Mucosa of stomach (tissue), 1 donor: ENCODE results near the gene MTIF3.

Source experiments
- H3K27me3 ChIP-seq: one replicate; pipeline ENCODE4 v1.7.0; 2013; ENCODE audit warnings: mild to moderate bottlenecking, low read length; ENCODE audit not compliant: control insufficient read depth, insufficient read depth
- H3K36me3 ChIP-seq: one replicate; pipeline ENCODE4 v1.7.0; 2013; ENCODE audit warnings: low read length; ENCODE audit not compliant: control insufficient read depth, insufficient read depth
- H3K4me1 ChIP-seq: one replicate; pipeline ENCODE4 v1.7.0; 2013; ENCODE audit warnings: mild to moderate bottlenecking, low read length; ENCODE audit not compliant: control insufficient read depth, insufficient read depth
- H3K4me3 ChIP-seq: one replicate; pipeline ENCODE4 v1.7.0; 2013; ENCODE audit warnings: low read length
- H3K9ac ChIP-seq: one replicate; pipeline ENCODE4 v1.7.0; 2013; ENCODE audit warnings: mild to moderate bottlenecking, low read length, moderate library complexity
- H3K9me3 ChIP-seq: one replicate; pipeline ENCODE4 v1.7.0; 2013; ENCODE audit warnings: mild to moderate bottlenecking, low read length, moderate library complexity; ENCODE audit not compliant: control insufficient read depth
- donor health status: Pancreatic carcinoma.

Gene MTIF3

DNA sequence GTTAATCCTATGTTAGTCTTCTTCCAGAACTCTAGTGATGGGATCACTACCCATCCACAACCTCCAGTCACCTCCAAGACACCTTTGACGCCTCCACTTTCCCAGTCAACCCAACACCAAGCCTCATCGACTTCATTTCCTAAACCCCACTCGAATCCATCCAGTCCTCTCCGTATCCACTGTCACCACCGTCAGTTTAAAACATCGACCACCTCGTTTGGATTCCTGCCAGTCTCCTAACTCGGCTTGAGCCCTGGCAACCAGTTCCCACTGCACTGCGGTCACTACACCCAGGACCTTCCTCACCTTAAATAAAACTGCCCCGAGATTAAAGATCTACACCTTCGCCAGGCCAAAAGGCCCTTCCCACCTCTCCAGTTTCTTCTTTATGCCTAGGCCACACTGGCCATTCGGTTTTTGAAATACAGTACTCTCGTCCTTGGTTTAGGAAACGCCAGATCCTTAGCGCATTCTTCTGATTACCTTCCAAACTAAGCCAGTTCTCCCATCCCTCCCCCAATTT is 1.2 kb downstream of the MTIF3 start:
- Histone ChIP-seq H3K9ac (peak overlapping the region; percentile 88), H3K27me3 (no peaks in the 10 kb centered on the region), H3K9me3 (no peaks in the 10 kb centered on the region), H3K4me3 (peak overlapping the region; percentile 54), H3K36me3 (no peaks in the 10 kb centered on the region), H3K4me1 (peaks cover 14% of the 10 kb centered on the region)

- Histone ChIP-seq H3K36me3 (no peaks in the 10 kb centered on the region), H3K4me1 (peaks cover 14% of the 10 kb centered on the region), H3K9me3 (no peaks in the 10 kb centered on the region), H3K9ac (no peak overlapping the region), H3K4me3 (no peak overlapping the region), H3K27me3 (no peaks in the 10 kb centered on the region)
Observed at GRCh38 chr13:27448308-27448707, 2.1 kb downstream of the MTIF3 start.

- Histone ChIP-seq H3K9me3 (no peaks in the 10 kb centered on the region), H3K27me3 (no peaks in the 10 kb centered on the region), H3K4me1 (peaks cover 23% of the 10 kb centered on the region), H3K36me3 (no peaks in the 10 kb centered on the region), H3K9ac (no peak overlapping the region), H3K4me3 (no peak overlapping the region)
Observed at GRCh38 chr13:27446986-27447583, 3.3 kb downstream of the MTIF3 start.

- Histone ChIP-seq H3K9me3 (no peaks in the 10 kb centered on the region), H3K4me1 (peaks cover 15% of the 10 kb centered on the region), H3K27me3 (no peaks in the 10 kb centered on the region), H3K36me3 (no peaks in the 10 kb centered on the region), H3K4me3 (no peak overlapping the region), H3K9ac (no peak overlapping the region)
Observed at GRCh38 chr13:27442797-27443196, 7.6 kb downstream of the MTIF3 start.

DNA sequence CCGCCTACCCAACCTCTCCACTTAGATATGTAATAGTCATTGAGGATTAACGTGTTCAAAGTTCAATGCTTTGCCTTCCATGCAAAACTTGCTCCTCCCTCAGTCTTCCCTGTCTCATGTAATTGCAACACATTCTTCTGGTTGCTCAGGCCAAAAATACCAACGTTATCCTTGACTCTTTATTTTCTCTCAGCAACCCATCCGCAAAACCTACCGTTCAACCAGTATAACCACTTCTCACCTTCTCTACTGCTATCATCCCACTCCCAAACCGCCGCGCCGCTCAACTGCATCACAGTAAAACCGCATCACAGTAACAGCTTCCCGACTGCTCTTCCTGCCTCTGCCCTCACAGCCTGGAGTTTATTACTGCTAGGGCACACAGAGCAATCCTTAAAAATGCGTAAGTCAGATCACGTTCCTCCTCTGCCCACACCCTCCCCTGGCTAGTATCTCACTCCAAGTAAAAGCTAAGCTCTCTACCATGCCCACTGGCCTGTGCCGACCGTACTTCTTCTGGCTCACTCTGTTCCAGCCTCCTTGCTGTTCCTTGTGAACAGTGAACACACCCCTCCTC is 8.2 kb downstream of the MTIF3 start:
- H3K4me1 ChIP-seq: peaks cover 15% of the 10 kb centered on the region
- H3K9ac ChIP-seq: no peak overlapping the region
- H3K9me3 ChIP-seq: no peaks in the 10 kb centered on the region
- no peaks in the 10 kb centered on the region for H3K27me3 ChIP-seq
- no peak overlapping the region for H3K4me3 ChIP-seq
- no peaks in the 10 kb centered on the region for H3K36me3 ChIP-seq

GRCh38 chr13:27440408-27440807 is 10.0 kb downstream of the MTIF3 start:
- H3K4me1 ChIP-seq: peaks cover 15% of the 10 kb centered on the region
- H3K9me3 ChIP-seq: no peaks in the 10 kb centered on the region
- H3K27me3 ChIP-seq: no peaks in the 10 kb centered on the region
- H3K36me3 ChIP-seq: no peaks in the 10 kb centered on the region
- H3K4me3 ChIP-seq: no peak overlapping the region
- H3K9ac ChIP-seq: no peak overlapping the region

DNA sequence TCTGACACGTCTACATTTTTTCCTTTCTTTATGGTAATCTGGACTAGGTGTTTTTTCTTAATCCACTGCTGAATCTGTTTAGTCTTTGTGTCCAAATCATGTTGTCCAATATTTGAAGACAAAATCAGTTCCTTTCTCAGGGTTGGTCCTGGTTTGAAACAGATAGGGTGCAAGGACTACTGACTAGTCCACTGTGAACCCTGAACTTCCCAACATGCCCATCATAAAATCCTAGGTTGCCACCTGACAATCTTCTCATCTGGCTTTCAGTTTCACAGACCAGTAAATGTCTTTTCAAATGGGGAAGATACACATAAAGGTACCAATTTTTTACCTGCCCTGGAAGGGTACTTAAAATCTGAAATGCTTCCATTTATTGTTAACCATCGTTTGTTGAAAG is 13.2 kb downstream of the MTIF3 start:
- Histone ChIP-seq H3K27me3 (no peaks in the 10 kb centered on the region), H3K9me3 (no peaks in the 10 kb centered on the region), H3K4me1 (peaks cover 6% of the 10 kb centered on the region), H3K9ac (no peak overlapping the region), H3K4me3 (no peak overlapping the region), H3K36me3 (peaks cover 6% of the 10 kb centered on the region)

DNA sequence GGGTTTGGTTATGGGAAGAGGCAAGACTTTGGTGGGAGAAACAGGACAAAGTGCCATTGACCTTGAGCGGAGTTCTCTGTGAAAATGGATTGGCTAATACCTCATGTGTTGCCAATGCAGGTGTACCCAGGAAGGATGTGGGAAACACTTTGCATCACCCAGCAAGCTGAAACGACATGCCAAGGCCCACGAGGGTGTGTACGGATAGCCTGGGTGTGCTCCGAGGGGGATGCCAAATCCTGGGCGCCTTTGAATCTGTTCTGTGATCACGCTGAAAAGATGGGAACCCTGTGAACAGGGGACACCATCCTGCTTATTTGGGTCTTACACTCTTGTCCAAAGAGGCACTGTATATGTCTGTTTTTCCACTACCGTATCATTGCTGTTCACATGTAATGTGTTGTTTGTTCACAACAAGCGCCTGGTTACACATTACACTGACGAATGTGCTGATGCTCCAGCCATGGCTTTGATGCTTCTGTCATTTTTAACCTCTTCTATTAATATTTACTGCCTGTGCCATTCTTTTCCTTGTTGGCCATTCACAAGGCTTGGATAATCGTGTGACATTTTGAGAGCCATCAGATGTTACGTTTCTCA is 17.7 kb downstream of the MTIF3 start:
- H3K9me3 ChIP-seq: no peaks in the 10 kb centered on the region
- no peak overlapping the region for H3K4me3 ChIP-seq
- peaks cover 10% of the 10 kb centered on the region for H3K36me3 ChIP-seq
- no peaks in the 10 kb centered on the region for H3K27me3 ChIP-seq
- H3K4me1 ChIP-seq: peaks cover under 1% of the 10 kb centered on the region
- H3K9ac ChIP-seq: no peak overlapping the region

- peaks cover 6% of the 10 kb centered on the region for H3K4me1 ChIP-seq
Observed at GRCh38 chr13:27432180-27432579, 18.2 kb downstream of the MTIF3 start.

DNA sequence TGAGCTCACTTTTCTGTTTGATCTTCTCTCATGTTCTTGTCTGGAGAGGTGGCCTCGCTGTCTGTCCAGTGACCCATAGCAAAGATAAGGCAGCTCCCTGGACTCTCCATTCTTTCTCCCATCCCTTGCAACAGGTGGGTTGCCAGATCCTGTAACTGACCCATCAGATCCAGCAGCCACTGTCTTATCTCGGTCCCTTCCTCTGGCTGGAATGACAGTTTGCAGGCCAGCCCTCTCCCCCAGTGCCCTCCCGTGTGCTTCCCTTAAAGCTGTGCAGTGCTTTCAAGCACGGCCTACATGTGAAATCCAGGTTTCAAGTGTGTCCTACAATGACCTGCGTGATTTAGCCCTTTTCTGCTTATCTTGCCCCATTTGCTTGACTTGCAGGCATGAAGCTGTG is 22.2 kb downstream of the MTIF3 start:
- H3K4me1 ChIP-seq: peaks cover 38% of the 10 kb centered on the region
- peaks cover 10% of the 10 kb centered on the region for H3K36me3 ChIP-seq
- no peaks in the 10 kb centered on the region for H3K9me3 ChIP-seq
- H3K9ac ChIP-seq: no peak overlapping the region
- H3K4me3 ChIP-seq: no peak overlapping the region
- H3K27me3 ChIP-seq: no peaks in the 10 kb centered on the region

More at GRCh38 chr13:27432180-27432579, 18.2 kb downstream of the MTIF3 start:
- peaks cover 10% of the 10 kb centered on the region for H3K36me3 ChIP-seq
- no peaks in the 10 kb centered on the region for H3K9me3 ChIP-seq
- H3K9ac ChIP-seq: no peak overlapping the region
- no peak overlapping the region for H3K4me3 ChIP-seq
- H3K27me3 ChIP-seq: no peaks in the 10 kb centered on the region

GRCh38 chr13:27427641-27428040 is 22.7 kb downstream of the MTIF3 start:
- H3K36me3 ChIP-seq: peaks cover 9% of the 10 kb centered on the region
- no peak overlapping the region for H3K9ac ChIP-seq
- no peak overlapping the region for H3K4me3 ChIP-seq
- no peaks in the 10 kb centered on the region for H3K9me3 ChIP-seq
- no peaks in the 10 kb centered on the region for H3K27me3 ChIP-seq
- peaks cover 38% of the 10 kb centered on the region for H3K4me1 ChIP-seq

GRCh38 chr13:27425918-27426630 is 24.3 kb downstream of the MTIF3 start:
- no peaks in the 10 kb centered on the region for H3K36me3 ChIP-seq
- H3K4me1 ChIP-seq: peaks cover 38% of the 10 kb centered on the region
- H3K9me3 ChIP-seq: no peaks in the 10 kb centered on the region
- no peaks in the 10 kb centered on the region for H3K27me3 ChIP-seq
- peak overlapping the region; percentile 34 for H3K4me3 ChIP-seq
- peak overlapping the region; percentile 56 for H3K9ac ChIP-seq
